GM21825 (cell line): ENCODE results near the gene LAPTM5.
A peak's percentile ranks its signal among the peaks of the same experiment; 100 is the strongest.

Experiments used
- ATAC-seq: cut with Tn5 transposase; IDR thresholded peaks from one replicate; pipeline ENCODE4 v1.9.1; 2021; ENCODE audit warnings: mild to moderate bottlenecking, moderate library complexity; ENCODE audit not compliant: unreplicated experiment

Gene LAPTM5

DNA sequence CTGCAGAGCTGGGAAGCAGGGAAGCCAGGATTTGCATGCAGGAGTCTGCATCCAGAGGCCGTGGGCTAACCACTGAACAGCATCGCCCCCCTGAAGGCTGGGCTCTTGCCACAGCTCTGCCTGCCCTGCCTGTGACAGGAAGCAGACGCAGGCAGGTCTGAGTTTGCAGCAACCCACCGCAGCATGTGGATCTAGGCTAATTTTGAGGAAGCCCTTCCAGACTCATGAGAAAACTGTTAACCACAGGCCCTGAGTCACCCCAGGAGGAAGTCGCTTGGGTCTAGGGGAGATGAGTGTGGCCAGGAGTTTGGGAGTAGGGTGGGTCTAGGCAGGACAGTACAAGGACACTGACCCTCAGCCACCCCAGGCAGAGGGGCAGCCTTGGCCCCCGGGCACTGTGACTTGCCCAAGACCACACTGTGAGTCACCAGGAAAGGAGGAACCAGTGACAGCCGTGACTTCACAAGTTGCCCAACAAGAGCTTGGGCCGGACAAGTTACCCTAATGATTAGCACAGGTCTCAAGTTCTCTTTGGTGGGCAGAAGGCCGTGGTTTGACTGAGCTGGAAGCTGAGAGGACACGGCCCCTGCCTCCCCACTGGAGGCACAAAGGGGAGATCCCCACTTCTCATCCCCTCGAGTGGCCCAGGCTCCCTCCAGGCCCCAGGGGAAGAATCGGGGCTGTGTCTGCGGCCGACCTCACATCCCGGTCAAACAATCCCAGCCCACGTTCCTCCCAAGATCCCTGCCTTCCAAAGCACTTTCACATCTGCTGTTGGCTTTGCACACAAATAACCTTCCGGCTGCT lies 826 bp downstream of the LAPTM5 start:
- ATAC-seq, result no peak

DNA sequence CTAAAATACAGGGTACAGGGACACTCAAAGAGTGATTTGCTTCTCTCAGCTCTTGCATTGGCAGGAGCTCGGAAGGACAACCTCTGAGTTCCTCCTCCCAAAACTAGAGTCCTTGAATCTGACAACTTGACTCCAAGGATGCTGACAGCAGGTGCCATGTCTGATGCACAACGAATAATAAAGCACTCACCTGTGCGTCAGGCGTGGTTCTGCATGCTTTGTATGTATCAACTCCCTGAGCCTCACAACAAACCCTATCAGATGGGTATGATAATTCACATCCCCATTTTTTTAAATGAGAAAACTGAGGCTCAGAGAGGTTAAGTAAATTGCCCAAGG lies 1.4 kb downstream of the LAPTM5 start:
- no peak for ATAC-seq

DNA sequence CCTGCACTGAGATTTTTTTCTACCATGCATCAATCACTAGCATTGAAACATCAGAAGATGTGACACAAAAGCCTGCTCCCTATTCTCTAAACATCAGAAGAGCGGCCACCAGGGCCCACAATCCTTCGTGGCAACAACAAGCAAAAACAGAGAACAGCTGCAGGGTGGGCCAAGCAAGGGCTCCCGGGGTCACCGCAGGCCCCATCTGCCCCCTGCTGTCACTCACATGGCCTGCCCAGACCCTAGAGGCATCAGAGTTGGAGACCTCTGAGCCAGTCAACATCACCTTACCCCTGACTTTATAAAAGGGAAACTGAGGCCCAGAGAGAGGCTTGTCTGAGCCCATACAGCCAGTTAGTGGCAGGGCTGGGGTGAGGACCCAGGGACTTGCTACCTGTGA lies 1.8 kb downstream of the LAPTM5 start:
- no peak for ATAC-seq

DNA sequence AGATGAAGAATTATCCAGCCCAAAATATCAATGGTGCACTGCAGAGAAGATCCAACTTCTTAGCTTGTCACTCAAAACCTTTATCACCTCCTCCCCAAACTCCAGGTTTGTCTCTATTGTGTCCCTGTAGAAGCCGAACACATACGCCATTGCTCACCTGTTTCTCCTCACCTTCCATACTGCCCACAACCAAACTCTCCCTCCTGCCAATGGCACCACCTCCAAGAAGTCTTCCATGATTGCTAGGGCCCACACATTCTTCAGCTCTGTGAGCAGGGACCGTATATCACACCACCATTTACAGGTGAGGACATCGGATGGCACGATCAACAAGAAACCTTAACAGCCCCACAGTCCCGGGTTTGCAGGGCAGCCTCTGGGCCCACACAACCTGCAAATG lies 2.2 kb downstream of the LAPTM5 start:
- ATAC-seq, result no peak

DNA sequence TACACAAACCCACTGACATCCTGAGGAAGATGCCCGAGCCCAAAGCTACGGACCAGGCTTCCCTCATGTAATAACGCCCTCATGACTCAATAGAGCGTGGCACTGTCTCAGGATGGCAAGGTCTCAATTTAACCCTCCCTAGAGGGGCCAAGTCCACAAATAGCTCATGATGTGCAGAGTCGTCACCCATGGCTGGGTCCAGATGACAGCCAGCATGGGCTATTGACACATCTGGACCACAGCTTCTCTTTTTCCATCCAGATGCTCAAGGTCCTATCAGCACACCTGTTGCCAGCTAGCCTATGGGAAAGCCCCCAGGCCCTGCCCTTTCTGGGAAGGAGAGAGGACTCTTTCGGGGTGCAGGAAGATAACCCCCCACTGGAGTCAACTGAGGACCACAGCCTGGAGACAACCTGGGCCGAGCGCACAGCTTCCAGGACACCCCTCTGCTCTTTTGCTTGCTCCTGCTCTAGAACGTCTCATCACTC lies 2.8 kb downstream of the LAPTM5 start:
- ATAC-seq, result peak; percentile 42

DNA sequence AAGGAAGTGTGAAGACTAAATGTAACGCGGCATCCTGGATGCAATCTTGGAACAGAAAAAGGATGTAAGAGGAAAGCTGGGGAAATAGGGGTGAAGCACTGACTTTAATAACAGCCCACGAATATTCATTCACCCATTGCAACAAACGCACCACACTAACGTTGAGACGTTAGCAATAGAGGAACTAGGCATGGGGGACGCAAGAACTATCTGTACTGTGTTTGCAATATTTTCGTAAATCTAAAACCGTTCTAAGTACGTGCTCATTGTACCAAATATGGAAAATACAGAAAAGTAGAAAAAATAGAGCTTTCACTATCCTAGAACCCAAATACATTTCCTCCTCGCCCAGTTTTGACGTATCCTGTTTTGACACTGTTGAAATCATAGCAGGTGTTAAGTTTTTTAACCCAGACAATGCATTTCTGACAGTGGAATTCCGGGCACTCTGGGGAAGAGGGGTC lies 3.9 kb downstream of the LAPTM5 start:
- ATAC-seq, result no peak

DNA sequence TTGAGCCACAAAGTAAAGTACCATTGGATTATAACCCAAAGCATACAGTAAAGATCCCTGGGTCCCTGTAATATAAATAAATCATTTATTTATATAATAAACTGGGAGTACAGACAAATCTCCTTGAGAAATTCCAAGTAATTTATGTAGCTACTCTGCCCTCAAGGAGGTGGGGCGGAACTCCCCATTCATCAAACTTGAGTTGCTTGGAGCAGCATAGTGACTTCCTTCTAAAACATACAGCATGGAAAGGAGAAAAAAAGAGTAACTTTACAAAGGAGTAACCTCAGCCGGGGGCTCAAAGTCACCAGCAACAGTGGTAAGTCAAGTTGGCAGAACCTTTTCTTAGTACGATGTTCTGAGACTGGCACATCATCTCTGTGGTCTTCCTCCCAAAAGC lies 4.5 kb downstream of the LAPTM5 start:
- ATAC-seq, result no peak

DNA sequence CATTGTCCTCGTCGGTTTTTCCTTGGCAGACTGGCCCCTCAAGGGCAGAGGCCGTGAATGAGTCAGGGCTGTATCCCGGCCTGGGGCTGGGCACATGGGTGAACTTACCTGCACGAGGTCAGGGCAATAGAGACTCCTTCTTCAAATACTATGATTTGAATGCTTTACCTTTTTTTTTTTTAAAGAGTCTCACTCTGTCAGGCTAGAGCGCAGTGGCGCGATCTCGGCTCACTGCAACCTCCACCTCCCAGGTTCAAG lies 5.0 kb downstream of the LAPTM5 start:
- no peak for ATAC-seq

DNA sequence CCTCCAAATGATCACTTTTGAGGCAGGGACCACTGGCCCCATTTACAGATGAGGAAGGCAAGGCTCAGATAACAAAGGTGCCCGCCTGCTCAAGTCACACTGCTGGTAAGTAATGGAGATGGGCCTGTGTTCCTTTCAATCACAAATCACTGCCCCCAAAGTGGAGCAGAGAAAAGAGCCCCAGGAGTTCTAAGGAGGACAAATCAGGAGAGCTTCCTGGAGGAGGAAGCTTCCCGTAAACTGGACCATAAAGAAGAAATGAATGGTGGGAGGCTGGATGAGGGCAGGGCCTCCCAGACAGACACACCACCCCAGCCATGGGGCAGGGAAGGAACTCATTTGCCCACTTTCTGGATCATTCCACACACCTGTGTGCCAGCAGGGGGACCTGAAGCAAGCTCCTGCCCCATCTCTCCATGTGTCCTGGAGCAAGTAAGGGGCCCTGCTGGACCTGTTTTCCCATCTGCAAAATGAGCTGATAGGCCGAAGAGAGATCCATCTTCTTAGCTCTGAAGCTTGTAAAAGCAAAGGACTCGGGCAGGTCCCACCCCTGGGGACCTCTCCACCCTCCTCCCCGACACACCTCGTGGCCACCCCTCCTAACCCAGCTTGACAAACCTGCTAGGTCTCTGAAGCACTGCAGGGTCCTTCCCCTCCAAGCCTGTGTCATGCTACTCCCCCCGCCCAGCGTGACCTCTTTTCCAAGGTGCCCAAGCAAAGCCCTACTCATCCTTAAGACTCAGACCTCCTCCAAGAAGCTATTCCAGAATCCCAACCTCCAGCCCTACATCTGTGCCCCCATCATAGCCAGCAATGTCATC lies 5.5 kb downstream of the LAPTM5 start:
- no peak for ATAC-seq

DNA sequence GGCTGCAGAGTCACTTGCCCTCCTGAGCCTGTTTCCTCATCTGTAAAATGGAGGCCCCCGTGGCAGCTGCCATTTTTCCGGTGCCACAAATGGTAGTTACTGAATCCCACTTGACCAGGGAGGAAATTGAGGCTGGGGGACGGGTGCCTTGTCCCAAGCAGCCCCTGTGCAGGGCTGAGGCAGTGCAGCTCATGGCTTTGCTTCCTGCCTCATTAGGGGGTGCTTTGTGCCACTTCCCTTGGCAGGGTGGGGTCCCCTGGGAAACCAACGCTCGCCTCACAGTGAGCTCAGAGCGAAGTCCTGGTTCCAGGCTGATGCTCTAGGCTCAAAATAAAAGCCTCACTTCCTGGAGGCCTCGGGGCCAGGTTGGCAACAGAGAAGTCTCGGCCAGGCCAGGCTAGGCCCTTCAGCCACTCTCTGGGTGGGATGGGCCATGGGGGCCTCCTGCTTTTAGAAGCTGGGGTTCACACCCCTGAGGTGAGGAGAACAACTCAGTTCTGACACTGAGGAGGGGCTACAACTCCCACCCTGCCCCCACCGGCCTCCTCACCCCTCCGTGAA lies 6.8 kb downstream of the LAPTM5 start:
- peak; percentile 23 for ATAC-seq

DNA sequence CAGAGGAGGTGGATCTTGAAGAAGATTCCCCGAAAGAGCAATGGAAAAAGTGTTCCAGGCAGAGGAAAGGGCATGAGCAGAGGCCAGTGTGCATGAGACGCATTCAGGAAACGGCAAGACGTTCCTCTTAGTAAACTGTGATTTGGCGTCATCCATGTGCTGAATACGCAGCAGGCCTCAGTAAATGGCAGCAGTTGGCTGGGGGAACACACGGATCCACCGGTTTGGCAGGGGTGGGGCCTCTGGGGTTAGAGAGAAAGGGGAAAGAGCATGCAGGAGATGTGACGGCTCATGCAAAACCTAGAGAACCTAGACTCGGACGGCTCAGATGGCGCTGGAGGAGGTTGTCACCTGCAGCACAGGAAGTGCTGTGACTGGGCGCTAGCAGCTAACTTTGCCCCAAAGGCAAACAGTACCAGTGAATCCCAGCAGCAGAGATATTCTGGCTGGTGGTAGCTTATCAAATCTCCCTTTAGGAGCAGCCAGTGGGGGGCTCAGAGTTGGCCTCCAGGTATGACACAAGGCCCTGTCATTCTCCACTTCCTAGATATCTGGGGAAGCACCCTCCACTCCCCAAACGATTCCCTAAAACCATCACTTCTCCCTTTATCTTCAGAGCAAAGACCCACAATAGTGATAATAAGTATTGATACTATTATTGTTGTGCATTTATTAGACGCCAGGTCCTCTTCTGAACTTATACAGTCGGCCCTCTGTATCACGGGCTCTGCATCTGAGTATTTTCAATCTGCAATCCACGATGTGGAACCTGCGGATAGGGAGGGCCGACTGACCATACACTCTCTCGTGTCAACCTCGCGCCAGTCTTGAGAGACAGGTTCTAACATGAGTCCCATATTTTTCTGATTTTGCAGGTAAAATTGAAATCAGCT lies 7.6 kb downstream of the LAPTM5 start:
- no peak for ATAC-seq

DNA sequence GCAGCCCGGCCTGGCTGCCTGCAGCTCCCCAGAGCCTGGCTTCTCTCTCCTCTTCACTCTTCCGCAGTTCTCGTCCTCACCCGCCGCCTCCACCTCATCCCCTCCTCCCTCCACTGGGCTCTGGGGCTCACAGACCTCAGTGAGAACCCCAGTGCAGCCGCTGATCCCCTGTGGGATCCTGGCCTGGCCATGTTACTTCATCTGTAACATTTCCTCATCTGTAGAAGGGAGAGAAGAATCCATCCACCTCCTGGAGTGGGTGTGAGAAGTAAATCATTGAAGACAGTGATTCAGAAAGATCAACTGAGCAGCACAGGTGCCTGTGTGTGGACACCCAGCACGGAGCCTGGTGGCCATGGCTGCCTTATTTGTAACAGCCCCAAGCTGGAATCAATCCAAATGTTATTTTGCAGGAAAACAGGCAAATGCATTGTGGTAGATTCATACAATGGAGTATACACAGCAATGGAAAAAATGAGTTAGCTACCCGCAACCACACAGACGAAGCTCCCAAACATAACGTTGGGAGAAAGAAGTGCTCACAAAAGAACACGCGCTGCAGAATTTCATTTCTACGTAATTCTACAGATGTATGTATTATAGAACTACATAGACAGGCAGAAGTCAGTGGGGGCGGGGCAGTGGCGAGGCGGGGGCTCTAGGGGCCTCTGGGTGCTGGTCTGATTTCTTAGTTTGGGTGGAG lies 8.7 kb downstream of the LAPTM5 start:
- ATAC-seq, result no peak

DNA sequence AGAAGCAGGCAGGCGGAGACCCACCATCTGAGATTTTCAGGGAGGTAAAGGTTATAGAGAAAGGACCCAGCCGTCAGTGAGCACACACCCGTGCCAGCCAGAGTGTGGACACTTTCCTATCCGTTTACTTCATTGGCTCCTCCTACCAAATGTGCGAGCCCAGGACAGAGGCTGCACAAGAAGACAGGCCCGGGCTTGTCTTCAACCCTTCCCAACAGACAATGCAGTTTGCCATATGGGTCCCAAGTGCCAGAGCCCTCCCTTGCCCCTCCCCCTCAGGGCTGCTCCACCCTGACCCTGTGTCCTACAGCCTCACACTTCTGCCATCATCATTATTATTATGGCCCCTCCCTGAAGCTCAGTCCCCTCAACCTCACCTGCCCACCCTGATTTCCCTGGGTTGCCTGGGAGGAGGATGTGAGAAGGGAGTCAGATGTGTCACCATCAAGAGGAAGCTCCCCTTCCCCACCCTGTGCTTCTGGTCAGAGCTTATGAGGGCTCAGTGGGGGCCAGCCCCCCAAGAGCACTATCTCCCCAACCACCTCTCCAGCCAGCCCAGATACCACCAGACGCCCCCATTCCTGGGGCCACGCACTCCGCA lies 9.4 kb downstream of the LAPTM5 start:
- ATAC-seq, result no peak

DNA sequence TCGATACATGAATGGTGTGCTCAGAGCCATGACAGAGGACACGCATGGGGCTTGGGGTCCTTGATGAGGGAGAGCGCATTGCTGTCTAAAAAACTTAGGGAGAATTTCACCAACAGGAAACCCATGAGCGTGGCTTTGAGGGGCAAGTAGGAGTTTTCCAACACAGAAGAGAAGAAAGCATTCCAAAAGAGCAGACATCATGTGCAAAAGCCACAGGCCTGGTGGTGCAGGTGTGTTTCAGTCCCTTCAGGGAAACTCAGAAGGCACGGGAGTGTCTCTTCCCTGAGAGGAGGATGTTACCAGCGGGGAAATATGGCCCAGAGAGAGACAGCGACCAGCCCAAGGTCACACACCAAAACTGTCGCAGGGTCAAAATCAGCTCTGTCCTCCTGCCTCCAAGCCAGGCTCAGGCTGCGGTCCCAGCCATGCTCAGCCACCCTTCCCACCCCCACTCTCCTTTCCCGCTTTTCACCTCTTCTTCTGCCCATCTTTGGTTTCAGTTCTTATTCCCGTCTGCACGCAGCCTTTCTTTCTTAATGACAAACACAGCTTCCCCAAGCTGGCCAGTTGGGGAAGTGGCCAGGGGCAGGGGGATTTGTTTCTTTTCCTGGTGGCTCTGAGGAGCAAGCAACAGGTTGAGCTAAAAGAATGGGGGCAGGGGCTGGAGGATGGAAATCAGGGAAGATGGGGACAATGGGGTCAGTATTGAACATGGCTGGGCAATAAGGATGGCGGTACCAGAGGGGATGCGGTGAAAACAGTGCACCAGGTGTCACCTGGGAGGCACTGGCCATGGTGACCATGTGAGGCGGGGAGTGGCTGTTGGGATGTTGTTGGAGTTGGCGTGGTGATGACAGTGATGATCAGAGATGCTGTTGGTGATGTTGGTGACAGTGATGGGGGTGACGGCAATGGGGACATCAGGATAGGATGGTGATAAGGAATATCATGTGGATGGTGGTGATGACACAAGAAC lies 10.3 kb downstream of the LAPTM5 start:
- no peak for ATAC-seq

DNA sequence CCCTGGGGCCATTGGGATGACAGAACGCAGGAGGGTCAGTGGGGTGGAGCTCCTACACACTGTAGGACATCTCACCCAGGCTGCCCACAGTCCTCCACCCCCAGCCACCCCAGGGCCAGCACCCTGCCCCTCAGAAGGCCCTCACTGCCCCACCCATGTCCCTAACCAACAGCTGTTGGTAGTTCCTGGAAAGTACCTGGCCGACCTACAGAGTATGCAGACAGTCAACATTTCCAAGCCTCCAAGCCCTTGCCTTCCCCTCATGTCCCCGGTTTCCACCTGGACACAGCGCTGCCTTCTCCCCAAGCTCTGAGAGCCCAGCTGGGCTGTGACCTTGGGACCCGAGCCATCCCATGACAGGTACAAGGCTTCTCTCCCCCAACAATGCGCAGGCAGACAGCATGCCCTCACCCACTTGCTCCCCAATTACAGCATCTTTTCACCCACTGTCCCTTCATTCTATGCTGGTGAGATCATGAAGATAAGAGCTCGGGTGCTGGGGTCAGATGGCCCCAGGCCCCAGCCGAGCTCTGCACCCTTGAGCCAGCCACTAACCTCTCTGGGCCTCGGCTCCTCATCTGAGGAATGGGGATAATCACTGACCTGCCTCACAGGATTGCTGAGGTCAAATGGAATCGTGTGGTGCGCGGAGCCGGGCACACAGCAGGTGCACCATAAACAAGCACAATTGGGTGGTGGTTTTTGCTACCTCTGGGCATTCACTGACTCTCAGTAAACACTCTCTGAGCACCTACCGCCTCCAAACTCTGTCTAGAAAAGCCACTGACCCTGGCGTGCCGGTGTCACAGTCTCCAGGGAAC lies 11.2 kb downstream of the LAPTM5 start:
- no peak for ATAC-seq

DNA sequence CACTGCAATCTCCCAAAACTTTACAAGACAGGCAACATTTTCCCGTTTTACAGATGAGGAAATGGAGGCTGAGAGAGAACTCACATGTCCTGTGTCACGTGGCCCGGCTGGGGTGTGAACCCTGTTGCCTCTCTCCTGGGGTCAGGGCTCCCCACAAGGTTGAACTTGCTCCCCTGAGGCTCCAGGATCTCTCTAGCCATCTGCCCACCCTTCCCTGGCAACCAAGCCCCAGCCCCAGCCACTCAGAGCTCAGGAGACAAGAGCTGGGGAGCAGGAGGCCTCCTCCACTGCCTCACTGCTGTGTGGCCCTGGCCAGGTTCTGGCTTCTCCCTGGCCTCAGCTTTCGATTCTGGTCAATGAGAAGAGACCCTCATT lies 11.8 kb downstream of the LAPTM5 start:
- no peak for ATAC-seq

DNA sequence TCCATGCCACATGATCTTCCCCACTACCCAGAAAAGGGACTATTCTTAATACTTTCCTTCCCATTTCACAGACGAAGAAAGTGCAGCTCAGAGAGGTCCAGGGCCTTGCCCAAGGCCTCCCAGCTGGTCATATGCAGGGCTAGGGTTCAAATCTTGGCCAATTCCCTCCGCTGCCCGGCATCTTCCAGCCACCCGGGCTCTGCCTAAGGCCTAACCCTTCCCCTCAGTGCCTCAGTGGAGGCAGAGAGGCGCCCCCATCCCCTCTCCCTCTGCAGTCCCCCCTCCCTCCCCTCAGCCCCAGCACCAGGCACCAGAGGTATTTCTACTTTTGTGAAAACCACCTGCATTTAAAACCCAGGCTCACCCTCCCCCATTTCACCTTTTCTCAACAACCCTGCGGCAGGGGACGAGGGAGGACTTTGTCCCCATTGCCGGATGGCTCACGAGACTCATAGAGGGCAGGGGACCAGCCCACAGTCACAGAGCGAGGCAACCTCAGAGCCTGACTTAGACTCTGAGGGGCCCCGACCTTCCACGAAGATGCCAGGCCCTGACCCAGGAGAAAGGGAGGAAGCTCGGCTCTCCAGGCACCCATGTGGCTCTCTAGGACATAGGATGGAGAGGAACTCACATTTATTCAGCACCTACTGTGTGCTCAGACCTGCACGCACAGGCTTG lies 12.3 kb downstream of the LAPTM5 start:
- ATAC-seq, result no peak
